Activated T-cell treated with anti-CD3 and anti-CD28 coated beads, Interleukin-2, amount 50 U/mL, for 4 hours (primary cell): Measurements from ENCODE around the gene TMPRSS11B. TPM values are rescaled to one million over a fixed set of nuclear protein-coding genes. Genes with fewer than 3 reads are reported as not detected.
A peak's percentile ranks its signal among the peaks of the same experiment; 100 is the strongest.
"Not testable (repeated sequence)": the region's sequence is repeated elsewhere in the genome, so short reads cannot be mapped to it uniquely, and the experiment has no call there.

Experiments used
- ATAC-seq, 2 donors: fragments of 200-7000 bp; cut with Tn5 transposase; one replicate each; pipeline ENCODE4 v1.10.0; 2021
- DNase-seq: peaks from one replicate; pipeline ENCODE4 v3.0.0-alpha.2; 2020
- H3K27me3 Mint-ChIP-seq: one replicate; pipeline ENCODE4 v1.8.0; 2021; ENCODE audit warnings: low read depth, mixed read lengths
- H3K36me3 Mint-ChIP-seq: one replicate; pipeline ENCODE4 v1.8.0; 2022; ENCODE audit warnings: mixed read lengths; ENCODE audit not compliant: insufficient read depth
- H3K4me1 Mint-ChIP-seq: one replicate; pipeline ENCODE4 v1.8.0; 2021; ENCODE audit warnings: low read depth, mixed read lengths
- H3K4me3 Mint-ChIP-seq: one replicate; pipeline ENCODE4 v1.8.0; 2021; ENCODE audit warnings: mild to moderate bottlenecking, moderate library complexity, mixed read lengths
- H3K9me3 Mint-ChIP-seq: one replicate; pipeline ENCODE4 v1.8.0; 2021; ENCODE audit warnings: mixed read lengths
- total RNA-seq, 3 donors: library from RNA; stranded (reverse); gene quantifications; one replicate each; pipeline ENCODE4 v1.2.1, GENCODE V29; 2021

Gene TMPRSS11B
- not detected for total RNA-seq

- Mint-ChIP-seq H3K27me3 (no peaks in the 10 kb centered on the region), H3K36me3 (no peaks in the 10 kb centered on the region), H3K9me3 (peaks cover 3% of the 10 kb centered on the region), H3K4me3 (no peak within 1 kb of the TSS), H3K4me1 (peaks cover 10% of the 10 kb centered on the region)
- ATAC-seq (no peak), DNase-seq (no peak)
Measured at GRCh38 chr4:68245594-68245993, at the start of gene TMPRSS11B. Gene TMPRSS11B (minus strand): TSS chr4:68245694. CDS start chr4:68245558, 136 bp downstream.

- H3K4me3 Mint-ChIP-seq: no peak overlapping the region
- H3K27me3 Mint-ChIP-seq: peaks cover 4% of the 10 kb centered on the region
- H3K9me3 Mint-ChIP-seq: peaks cover 5% of the 10 kb centered on the region
- peaks cover 3% of the 10 kb centered on the region for H3K36me3 Mint-ChIP-seq
- no peaks in the 10 kb centered on the region for H3K4me1 Mint-ChIP-seq
- DNase-seq (no peak), ATAC-seq (no peak)
Measured at GRCh38 chr4:68291256-68291655, 45.8 kb upstream of the TMPRSS11B start.

GRCh38 chr4:68288393-68288740, 42.9 kb upstream of the TMPRSS11B start:
- no peak for DNase-seq
- H3K9me3 Mint-ChIP-seq: peaks cover 5% of the 10 kb centered on the region
- H3K27me3 Mint-ChIP-seq: peaks cover 3% of the 10 kb centered on the region
- no peaks in the 10 kb centered on the region for H3K4me1 Mint-ChIP-seq
- no peak overlapping the region for H3K4me3 Mint-ChIP-seq
- ATAC-seq: no peak
- peaks cover 3% of the 10 kb centered on the region for H3K36me3 Mint-ChIP-seq

- H3K36me3 Mint-ChIP-seq: peaks cover 3% of the 10 kb centered on the region
- no peak for DNase-seq
- no peaks in the 10 kb centered on the region for H3K4me1 Mint-ChIP-seq
- ATAC-seq: no peak
- peaks cover 5% of the 10 kb centered on the region for H3K9me3 Mint-ChIP-seq
- no peak overlapping the region for H3K4me3 Mint-ChIP-seq
- peaks cover 3% of the 10 kb centered on the region for H3K27me3 Mint-ChIP-seq
Measured at GRCh38 chr4:68287704-68288392, 42.4 kb upstream of the TMPRSS11B start.

GRCh38 chr4:68283714-68284113, 38.2 kb upstream of the TMPRSS11B start:
- no peaks in the 10 kb centered on the region for H3K36me3 Mint-ChIP-seq
- H3K4me3 Mint-ChIP-seq: no peak overlapping the region
- H3K27me3 Mint-ChIP-seq: peaks cover 3% of the 10 kb centered on the region
- H3K9me3 Mint-ChIP-seq: no peaks in the 10 kb centered on the region
- ATAC-seq (no peak), DNase-seq (no peak)
- no peaks in the 10 kb centered on the region for H3K4me1 Mint-ChIP-seq

- H3K36me3 Mint-ChIP-seq: no peaks in the 10 kb centered on the region
- no peak for ATAC-seq
- H3K4me1 Mint-ChIP-seq: no peaks in the 10 kb centered on the region
- H3K4me3 Mint-ChIP-seq: no peak overlapping the region
- DNase-seq: no peak
- H3K9me3 Mint-ChIP-seq: no peaks in the 10 kb centered on the region
- peaks cover 3% of the 10 kb centered on the region for H3K27me3 Mint-ChIP-seq
Measured at GRCh38 chr4:68283095-68283494, 37.6 kb upstream of the TMPRSS11B start.

- not testable (repeated sequence) for DNase-seq, ATAC-seq, H3K27me3 Mint-ChIP-seq, H3K36me3 Mint-ChIP-seq, H3K9me3 Mint-ChIP-seq, H3K4me3 Mint-ChIP-seq, H3K4me1 Mint-ChIP-seq
Measured at GRCh38 chr4:68281796-68282740, 36.6 kb upstream of the TMPRSS11B start.

- ATAC-seq (no peak), DNase-seq (no peak)
- Mint-ChIP-seq H3K36me3 (no peaks in the 10 kb centered on the region), H3K4me3 (no peak overlapping the region), H3K4me1 (no peaks in the 10 kb centered on the region), H3K27me3 (peaks cover 5% of the 10 kb centered on the region), H3K9me3 (no peaks in the 10 kb centered on the region)
Measured at GRCh38 chr4:68278029-68278428, 32.5 kb upstream of the TMPRSS11B start.

GRCh38 chr4:68277627-68278026, 32.1 kb upstream of the TMPRSS11B start:
- Mint-ChIP-seq H3K36me3 (no peaks in the 10 kb centered on the region), H3K4me1 (no peaks in the 10 kb centered on the region), H3K4me3 (no peak overlapping the region), H3K27me3 (peaks cover 7% of the 10 kb centered on the region), H3K9me3 (no peaks in the 10 kb centered on the region)
- ATAC-seq (no peak), DNase-seq (no peak)

- Mint-ChIP-seq H3K9me3 (no peaks in the 10 kb centered on the region), H3K4me1 (peaks cover 2% of the 10 kb centered on the region), H3K27me3 (peaks cover 8% of the 10 kb centered on the region), H3K4me3 (no peak overlapping the region), H3K36me3 (no peaks in the 10 kb centered on the region)
- DNase-seq (no peak), ATAC-seq (no peak)
Measured at GRCh38 chr4:68272860-68273259, 27.4 kb upstream of the TMPRSS11B start.

GRCh38 chr4:68272380-68272779, 26.9 kb upstream of the TMPRSS11B start:
- no peak overlapping the region for H3K4me3 Mint-ChIP-seq
- peaks cover 2% of the 10 kb centered on the region for H3K4me1 Mint-ChIP-seq
- DNase-seq (no peak), ATAC-seq (no peak)
- no peaks in the 10 kb centered on the region for H3K36me3 Mint-ChIP-seq
- no peaks in the 10 kb centered on the region for H3K9me3 Mint-ChIP-seq
- H3K27me3 Mint-ChIP-seq: peaks cover 8% of the 10 kb centered on the region

GRCh38 chr4:68271851-68272357, 26.4 kb upstream of the TMPRSS11B start:
- H3K36me3 Mint-ChIP-seq: no peaks in the 10 kb centered on the region
- H3K4me3 Mint-ChIP-seq: peak overlapping the region; percentile 47
- peaks cover 2% of the 10 kb centered on the region for H3K4me1 Mint-ChIP-seq
- H3K9me3 Mint-ChIP-seq: no peaks in the 10 kb centered on the region
- DNase-seq (no peak), ATAC-seq (peak in 1 of 2 donors; percentile 58)
- peaks cover 8% of the 10 kb centered on the region for H3K27me3 Mint-ChIP-seq

GRCh38 chr4:68267433-68267944, 22.0 kb upstream of the TMPRSS11B start:
- H3K9me3 Mint-ChIP-seq: peaks cover 3% of the 10 kb centered on the region
- H3K4me1 Mint-ChIP-seq: peaks cover 3% of the 10 kb centered on the region
- H3K27me3 Mint-ChIP-seq: no peaks in the 10 kb centered on the region
- ATAC-seq: no peak
- no peak for DNase-seq
- no peaks in the 10 kb centered on the region for H3K36me3 Mint-ChIP-seq
- no peak overlapping the region for H3K4me3 Mint-ChIP-seq

- no peak for ATAC-seq
- Mint-ChIP-seq H3K36me3 (no peaks in the 10 kb centered on the region), H3K9me3 (peaks cover 3% of the 10 kb centered on the region), H3K27me3 (no peaks in the 10 kb centered on the region), H3K4me1 (peaks cover 2% of the 10 kb centered on the region), H3K4me3 (no peak overlapping the region)
- no peak for DNase-seq
Measured at GRCh38 chr4:68264875-68265565, 19.5 kb upstream of the TMPRSS11B start.
